ENCODE measurements around the gene PPP2R5B.

The PPP2R5B gene

DNA sequence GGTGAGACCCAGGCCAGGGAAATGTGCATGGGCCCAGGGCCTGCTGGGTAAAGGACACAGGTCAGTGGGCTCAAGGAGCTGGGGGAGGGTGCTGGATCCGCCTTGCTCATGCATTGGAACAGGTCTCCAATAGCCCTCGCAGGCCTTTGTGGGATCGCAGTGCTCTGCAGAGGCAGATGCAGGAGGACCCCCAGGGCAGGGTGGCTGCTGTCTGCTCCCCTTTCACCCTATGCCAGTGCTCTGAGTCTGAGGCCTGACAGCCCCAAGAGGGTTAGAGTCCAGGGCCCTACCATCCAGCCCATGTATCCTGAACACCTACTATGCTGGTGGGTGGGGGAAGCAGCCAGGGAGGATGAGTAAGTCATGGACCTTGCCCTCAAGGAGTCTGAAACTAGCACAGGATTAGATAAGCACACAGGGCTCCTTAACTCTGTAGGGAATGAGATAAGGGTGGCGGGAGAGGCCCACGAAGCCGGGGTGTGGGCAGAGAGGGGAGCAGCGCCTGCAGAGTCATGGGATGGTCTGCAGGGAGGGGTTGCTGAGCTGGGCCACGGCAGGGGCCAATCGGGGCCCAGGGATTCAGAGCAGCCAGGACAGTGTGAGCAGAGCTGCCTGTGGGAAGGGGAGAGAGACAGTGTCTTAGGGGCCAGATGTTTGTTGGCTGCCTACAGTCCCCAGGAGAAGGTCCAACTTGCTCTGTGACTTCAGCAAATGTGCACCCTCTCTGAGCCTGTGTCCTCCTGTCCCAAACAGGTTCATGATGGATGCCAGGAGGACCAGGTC is 35.6 kb upstream of the PPP2R5B start:
- no peak for DNase-seq (ENCODE audit: low spot score)

DNA sequence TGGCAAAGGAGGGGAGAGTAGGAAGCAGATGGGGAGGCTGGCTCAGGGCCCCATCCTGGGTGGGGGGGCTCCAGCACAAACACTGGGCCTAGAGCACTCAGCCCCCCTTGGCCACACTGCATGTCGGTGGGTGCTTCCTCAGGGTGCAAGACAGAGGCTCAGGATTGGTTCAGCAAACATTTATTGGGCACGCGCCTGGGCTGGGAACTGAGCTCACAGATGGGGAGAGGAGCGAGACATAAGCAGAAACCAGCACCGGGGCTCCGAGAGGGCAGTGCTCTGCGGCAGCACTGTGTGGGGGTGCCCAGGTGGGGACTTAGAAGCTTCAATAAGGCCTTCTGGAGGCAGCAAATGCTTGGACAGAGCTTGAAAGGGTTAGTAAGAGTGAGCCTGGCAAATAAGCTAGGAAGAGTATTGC is 34.0 kb upstream of the PPP2R5B start:
- no peak for DNase-seq (ENCODE audit: low spot score)

DNA sequence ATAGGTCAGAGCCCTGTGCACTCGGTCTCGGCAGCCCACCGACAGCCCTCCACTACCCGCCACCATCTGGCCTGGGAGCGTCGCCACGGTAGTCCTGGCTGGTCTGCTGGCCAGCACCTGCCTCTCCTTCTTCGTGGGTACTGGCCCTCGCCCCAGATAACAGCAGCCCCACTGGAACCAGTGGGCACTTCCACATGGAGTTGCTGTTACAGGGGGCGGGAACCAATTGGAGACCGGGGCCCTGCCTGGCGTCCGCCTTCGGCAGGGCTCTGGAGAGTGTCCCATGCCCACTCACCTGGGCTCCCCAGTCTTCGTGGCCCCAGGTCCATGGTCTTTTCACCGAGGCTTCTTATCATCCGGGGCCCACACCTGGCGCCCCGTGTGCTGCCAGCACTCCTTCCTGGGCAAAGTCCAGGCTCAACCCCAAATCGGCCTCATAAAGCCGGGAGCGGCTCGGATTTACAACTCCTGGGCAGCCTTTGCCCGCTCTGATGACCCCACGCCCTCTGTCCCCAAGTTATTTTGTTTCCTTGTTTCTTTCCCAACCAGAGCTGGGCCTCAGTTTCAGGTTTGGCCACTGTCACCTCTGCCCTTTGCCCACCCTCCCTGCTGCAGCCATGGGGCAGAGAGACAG is 33.2 kb upstream of the PPP2R5B start:
- no peak for DNase-seq (ENCODE audit: low spot score)

DNA sequence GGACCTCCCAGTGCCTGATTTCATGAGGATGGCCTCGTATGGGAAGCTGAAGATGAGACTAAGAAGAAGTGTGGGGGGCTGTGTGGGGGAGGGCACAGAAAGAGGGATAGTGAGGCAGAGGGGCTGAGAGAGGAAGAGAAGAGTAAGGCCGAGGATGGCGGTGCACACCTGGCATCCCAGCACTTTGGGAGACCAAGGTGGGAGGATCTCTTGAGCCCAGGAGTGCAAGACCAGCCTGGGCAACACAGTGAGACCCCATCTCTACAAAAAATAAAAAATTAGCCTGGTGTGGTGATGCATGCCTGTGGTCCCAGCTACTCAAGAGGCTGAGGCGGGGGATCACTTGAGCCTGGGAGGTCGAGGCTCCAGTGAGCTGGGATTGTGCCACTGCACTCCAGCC is 32.6 kb upstream of the PPP2R5B start:
- no peak for DNase-seq (ENCODE audit: low spot score)

- no peak for DNase-seq (ENCODE audit: low spot score)
These were observed 32.1 kb upstream of the PPP2R5B start for GRCh38 chr11:64892411-64892831.

GRCh38 chr11:64892838-64893193 is 31.7 kb upstream of the PPP2R5B start:
- no peak for DNase-seq (ENCODE audit: low spot score)

GRCh38 chr11:64893194-64894069 is 31.1 kb upstream of the PPP2R5B start:
- DNase-seq (ENCODE audit: low spot score): no peak

- peak; percentile 89 for DNase-seq (ENCODE audit: low spot score)
These were observed 30.2 kb upstream of the PPP2R5B start for GRCh38 chr11:64894070-64894811.

DNA sequence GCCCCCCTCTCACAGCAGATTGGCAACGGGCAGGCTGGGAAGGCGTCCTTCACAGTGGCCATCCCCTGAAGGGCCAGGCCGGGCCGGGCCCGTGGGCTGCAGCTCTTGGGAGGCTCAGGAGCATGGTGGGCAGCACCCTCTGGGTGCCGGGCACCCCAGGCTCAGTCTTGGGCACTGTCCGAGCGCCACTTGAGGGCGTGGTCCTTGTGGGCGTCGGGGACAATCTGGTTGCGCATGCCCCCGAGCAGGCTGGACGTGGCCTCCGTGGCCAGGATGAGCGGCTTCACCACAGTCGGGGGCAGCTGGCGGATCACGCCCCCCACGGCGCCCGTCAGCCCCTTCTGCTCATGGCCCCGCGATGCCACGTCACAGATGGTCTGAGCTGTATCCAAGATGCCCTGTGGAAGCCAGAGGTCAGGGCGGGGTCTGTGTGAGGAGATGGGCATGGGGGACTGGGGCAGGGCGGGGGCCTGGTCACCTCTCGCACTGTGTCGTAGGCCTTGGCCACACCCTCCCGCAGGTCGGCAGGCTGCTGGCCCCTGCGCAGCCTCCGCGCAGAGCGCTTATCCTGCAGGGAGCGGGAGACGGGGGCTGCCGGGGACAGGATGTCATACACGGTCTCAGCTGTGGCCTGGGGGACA is 29.6 kb upstream of the PPP2R5B start:
- DNase-seq (ENCODE audit: low spot score): no peak

DNA sequence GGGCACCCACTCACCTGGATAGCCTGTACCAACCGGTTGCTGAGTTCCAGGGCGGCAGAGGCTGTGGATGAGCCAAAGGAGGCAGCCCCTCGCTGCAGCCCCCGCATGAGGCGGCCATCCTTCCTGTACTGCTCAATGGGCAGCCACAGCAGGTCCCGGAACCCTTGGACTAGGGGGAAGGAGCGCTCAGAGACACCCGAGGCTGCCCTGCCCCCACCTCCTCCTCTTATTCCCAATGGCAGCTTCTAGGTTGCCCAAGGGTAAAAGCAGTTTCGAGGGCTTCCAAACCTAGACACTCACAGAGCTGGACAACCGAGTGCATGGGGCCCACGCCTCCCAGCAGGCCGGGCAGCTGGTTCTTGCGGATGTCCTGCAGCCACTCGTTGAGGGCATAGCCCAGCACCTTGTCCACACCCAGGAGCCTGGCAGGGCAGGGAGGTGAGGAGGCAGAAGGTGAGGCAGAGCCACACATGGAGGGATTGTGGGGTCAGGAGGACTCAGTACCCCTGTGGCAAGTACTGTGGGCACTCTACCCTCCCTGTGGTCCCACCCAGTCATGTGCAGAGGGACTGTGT is 28.0 kb upstream of the PPP2R5B start:
- DNase-seq (ENCODE audit: low spot score): no peak

GRCh38 chr11:64897381-64898075 is 27.0 kb upstream of the PPP2R5B start:
- no peak for DNase-seq (ENCODE audit: low spot score)

DNA sequence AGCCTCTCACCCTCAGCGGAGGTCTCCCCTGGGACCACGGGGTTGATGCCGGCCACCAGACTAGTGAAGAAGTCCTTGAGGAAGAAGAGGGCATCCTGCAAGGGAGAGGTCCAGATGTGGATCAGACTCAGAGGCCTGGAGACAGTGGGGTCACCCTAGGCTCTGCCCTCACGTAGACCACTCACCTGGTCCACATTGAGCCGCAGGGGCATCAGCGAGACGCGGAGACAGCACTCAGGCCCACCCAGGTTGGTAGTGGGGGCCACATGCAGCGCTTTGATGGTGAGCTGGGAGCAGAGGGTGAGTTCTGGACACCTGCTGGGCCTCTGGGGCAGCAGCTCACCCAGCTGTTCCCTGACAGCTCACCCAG is 26.4 kb upstream of the PPP2R5B start:
- no peak for DNase-seq (ENCODE audit: low spot score)

- no peak for DNase-seq (ENCODE audit: low spot score)
These were observed 25.9 kb upstream of the PPP2R5B start for GRCh38 chr11:64898541-64898940.

GRCh38 chr11:64900263-64900678 is 24.2 kb upstream of the PPP2R5B start:
- peak; percentile 85 for DNase-seq (ENCODE audit: low spot score)

GRCh38 chr11:64900774-64901173 is 23.7 kb upstream of the PPP2R5B start:
- no peak for DNase-seq (ENCODE audit: low spot score)

DNA sequence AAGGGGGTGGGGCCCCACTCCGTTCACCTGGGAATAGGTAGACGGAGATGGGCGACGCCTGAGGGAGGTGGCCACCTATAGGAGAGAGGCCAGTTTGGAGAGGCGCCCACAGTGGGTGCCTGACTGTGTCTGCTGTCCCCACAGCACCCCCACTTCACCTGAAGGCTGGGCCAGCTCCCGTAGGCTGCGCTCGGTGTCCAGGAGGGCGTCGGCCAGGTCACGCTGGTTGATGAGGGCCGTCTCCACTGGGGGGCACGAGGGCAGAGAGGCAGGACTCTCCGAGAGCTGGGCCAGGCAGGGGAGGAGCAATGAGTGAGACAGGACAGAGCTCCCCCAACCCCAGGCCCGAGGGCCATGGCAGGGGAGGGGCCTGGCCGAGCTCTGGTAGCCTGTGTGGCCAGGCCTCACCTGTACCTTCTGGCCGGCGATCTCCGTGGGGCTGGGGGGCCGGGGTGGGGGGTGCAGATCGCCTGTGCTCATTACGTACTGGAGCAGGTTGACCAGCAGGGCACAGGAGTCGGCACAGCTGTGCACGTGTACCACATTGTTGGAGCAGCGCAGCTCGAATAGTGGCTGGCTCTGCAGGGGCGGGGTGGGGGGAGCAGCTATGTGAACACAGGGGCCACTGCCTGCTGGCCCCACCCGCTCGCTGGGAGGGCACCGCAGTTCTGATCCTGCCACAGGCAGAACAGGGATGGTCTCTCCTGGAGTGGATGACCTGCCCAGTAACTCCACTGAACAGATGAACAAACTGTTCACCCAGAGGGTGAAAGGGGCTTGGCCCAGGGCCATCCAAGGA is 22.2 kb upstream of the PPP2R5B start:
- no peak for DNase-seq (ENCODE audit: low spot score)

- no peak for DNase-seq (ENCODE audit: low spot score)
These were observed 21.1 kb upstream of the PPP2R5B start for GRCh38 chr11:64903291-64903833.

GRCh38 chr11:64905516-64906313 is 18.8 kb upstream of the PPP2R5B start:
- no peak for DNase-seq (ENCODE audit: low spot score)

GRCh38 chr11:64906314-64906635 is 18.2 kb upstream of the PPP2R5B start:
- DNase-seq (ENCODE audit: low spot score): no peak
